MCF 10A (cell line): ENCODE measurements around the gene DDI1. TPM values are rescaled to one million over a fixed set of nuclear protein-coding genes. Genes with fewer than 3 reads are reported as not detected.
"Not testable (repeated sequence)": the region's sequence is repeated elsewhere in the genome, so short reads cannot be mapped to it uniquely, and the experiment has no call there.

Experiments
- BruUV-seq: library from RNA; stranded (reverse); fragments of 400-500 nt; replicated peaks from 2 replicates; lab custom pipeline; 2021; lab: Mats Ljungman, UMichigan
- CTCF ChIA-PET: fragments of 300-600 bp; sonication (Branson Sonifier 250); formaldehyde crosslinking; extraction: SDS; loops from one replicate; lab custom pipeline; 2021; ENCODE audit warnings: antibody characterized with exemption, inconsistent platforms; lab: Yijun Ruan, JAX
- POLR2A ChIA-PET: fragments of 300-600, 350-650 bp; sonication (Branson Sonifier 250); formaldehyde crosslinking; extraction: SDS; loops from one replicate; lab custom pipeline; 2020; ENCODE audit warnings: antibody characterized with exemption, inconsistent platforms; lab: Yijun Ruan, JAX
- DNase-seq: peaks from one replicate; pipeline ENCODE4 v3.0.0-alpha.2; 2018; ENCODE audit not compliant: unreplicated experiment
- H3K27ac Mint-ChIP-seq: one replicate; pipeline ENCODE4 v1.8.0; 2022; ENCODE audit warnings: mild to moderate bottlenecking, low read depth, mixed read lengths; ENCODE audit not compliant: unreplicated experiment
- H3K27me3 Mint-ChIP-seq: one replicate; pipeline ENCODE4 v1.8.0; 2022; ENCODE audit warnings: mixed read lengths; ENCODE audit not compliant: insufficient read depth, unreplicated experiment
- H3K36me3 Mint-ChIP-seq: one replicate; pipeline ENCODE4 v1.8.0; 2022; ENCODE audit warnings: mild to moderate bottlenecking, moderate library complexity, mixed read lengths; ENCODE audit not compliant: insufficient read depth, unreplicated experiment
- H3K4me1 Mint-ChIP-seq: one replicate; pipeline ENCODE4 v1.8.0; 2022; ENCODE audit warnings: mixed read lengths; ENCODE audit not compliant: insufficient read depth, unreplicated experiment
- H3K4me3 Mint-ChIP-seq: one replicate; pipeline ENCODE4 v1.8.0; 2022; ENCODE audit warnings: mild to moderate bottlenecking, moderate library complexity, mixed read lengths; ENCODE audit not compliant: unreplicated experiment
- H3K9me3 Mint-ChIP-seq: one replicate; pipeline ENCODE4 v1.8.0; 2022; ENCODE audit warnings: mixed read lengths; ENCODE audit not compliant: unreplicated experiment
- intact Hi-C: fragments of 100-400 bp; cut with micrococcal nuclease; formaldehyde crosslinking; loops from 2 replicates; pipeline ENCODE4 v1.14.1; 2022
- total RNA-seq: library from RNA; stranded (reverse); gene quantifications from 2 replicates; pipeline ENCODE4 v1.2.3, GENCODE V29; 2022
- TF ChIP-seq, protein P1 (sequence below): fragments of 200-600 bp; IDR thresholded peaks from one replicate; pipeline ENCODE4 v1.8.0; 2022; ENCODE audit warnings: antibody characterized with exemption, mild to moderate bottlenecking; ENCODE audit not compliant: unreplicated experiment

The DDI1 gene
- total RNA-seq, 1 experiment from 2014 or later = not detected

DNA sequence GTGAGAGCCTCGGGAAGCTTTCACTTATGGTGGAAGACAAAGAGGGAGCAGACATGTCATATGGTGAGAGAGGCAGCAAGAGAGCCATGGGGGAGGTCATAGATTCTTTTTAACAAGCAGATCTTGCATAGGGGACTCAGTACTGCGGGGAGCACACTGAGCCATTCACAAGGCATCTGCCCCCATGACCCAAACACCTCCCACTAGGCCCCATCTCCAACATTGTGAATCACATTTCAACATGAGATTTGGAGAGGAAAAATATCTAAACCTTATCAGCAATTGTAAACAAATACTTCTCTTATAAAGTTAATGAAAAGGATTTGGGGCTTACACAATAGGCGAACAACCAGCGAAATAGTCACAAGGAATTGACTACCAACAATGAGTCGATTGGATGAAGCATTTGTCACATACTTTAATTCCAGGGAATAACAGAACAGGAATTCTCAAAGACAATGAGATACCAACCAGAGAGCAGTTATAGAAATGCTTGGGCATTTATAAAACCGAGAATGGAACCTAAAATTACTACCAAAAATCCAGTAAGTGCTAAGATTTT is 7.3 kb downstream of the DDI1 start:
- intact Hi-C loops = no loop called here
- Mint-ChIP-seq H3K27ac (no peak overlapping the region), H3K4me1 (no peaks in the 10 kb centered on the region), H3K9me3 (no peaks in the 10 kb centered on the region), H3K36me3 (no peaks in the 10 kb centered on the region), H3K27me3 (no peaks in the 10 kb centered on the region), H3K4me3 (no peak overlapping the region)
- POLR2A ChIA-PET = interaction anchor here (0.7 to 2.5 kb wide), 2 partner anchors 10 to 376 kb away, joined by 3 to 9 read pairs; no protein-coding TSS in a partner anchor
- DNase-seq = no peak
- TF ChIP-seq, protein P1, sequence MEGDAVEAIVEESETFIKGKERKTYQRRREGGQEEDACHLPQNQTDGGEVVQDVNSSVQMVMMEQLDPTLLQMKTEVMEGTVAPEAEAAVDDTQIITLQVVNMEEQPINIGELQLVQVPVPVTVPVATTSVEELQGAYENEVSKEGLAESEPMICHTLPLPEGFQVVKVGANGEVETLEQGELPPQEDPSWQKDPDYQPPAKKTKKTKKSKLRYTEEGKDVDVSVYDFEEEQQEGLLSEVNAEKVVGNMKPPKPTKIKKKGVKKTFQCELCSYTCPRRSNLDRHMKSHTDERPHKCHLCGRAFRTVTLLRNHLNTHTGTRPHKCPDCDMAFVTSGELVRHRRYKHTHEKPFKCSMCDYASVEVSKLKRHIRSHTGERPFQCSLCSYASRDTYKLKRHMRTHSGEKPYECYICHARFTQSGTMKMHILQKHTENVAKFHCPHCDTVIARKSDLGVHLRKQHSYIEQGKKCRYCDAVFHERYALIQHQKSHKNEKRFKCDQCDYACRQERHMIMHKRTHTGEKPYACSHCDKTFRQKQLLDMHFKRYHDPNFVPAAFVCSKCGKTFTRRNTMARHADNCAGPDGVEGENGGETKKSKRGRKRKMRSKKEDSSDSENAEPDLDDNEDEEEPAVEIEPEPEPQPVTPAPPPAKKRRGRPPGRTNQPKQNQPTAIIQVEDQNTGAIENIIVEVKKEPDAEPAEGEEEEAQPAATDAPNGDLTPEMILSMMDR = no peak
- BruUV-seq = no TSS peak
- CTCF ChIA-PET = interaction anchor here (0.6 to 0.8 kb wide), 2 partner anchors 23 to 106 kb away, joined by 3 to 5 read pairs; no protein-coding TSS in a partner anchor

DNA sequence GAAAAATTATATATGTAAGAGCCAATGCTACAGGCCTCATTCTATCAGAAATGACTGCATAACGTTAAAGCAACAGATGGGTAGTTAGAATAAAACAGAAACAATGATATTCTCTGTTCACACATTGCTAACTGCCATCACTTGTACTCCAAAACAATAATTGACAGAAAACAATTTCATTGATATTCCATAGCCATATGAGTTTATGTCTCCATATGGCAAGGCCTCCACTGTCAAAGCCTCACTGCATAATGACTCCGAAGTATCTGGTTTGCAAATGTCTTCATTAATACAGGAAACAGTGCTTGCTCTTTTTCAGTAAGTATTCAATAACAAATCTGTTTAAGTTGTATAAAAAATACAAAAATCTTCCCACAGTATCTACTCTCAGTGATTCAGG is 9.9 kb downstream of the DDI1 start:
- TF ChIP-seq, protein P1 = no peak
- no TSS peak for BruUV-seq
- Mint-ChIP-seq H3K4me3 (no peak overlapping the region), H3K27me3 (no peaks in the 10 kb centered on the region), H3K9me3 (no peaks in the 10 kb centered on the region), H3K27ac (no peak overlapping the region), H3K4me1 (no peaks in the 10 kb centered on the region), H3K36me3 (no peaks in the 10 kb centered on the region)
- ChIA-PET POLR2A (no interaction called here), CTCF (no interaction called here)
- intact Hi-C loops = no loop called here
- no peak for DNase-seq

DNA sequence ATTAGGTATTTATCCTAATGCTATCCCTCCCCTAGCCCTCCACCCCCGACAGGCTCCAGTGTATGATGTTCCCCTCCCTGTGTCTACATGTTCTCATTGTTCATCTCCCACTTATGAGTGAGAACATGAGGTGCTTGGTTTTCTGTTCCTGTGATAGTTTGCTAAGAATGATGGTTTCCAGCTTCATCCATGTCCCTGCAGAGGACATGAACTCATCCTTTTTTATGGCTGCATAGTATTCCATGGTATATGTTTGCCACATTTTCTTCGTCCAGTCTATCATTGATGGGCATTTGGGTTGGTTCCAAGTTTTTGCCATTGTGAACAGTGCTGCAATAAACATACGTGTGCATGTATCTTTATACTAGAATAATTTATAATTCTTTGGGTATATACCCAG is 10.4 kb downstream of the DDI1 start:
- H3K27me3 Mint-ChIP-seq, DNase-seq, CTCF ChIA-PET, H3K4me3 Mint-ChIP-seq, H3K9me3 Mint-ChIP-seq, BruUV-seq, H3K27ac Mint-ChIP-seq, intact Hi-C loops, POLR2A ChIA-PET, H3K36me3 Mint-ChIP-seq, H3K4me1 Mint-ChIP-seq: not testable (repeated sequence)

- no peak for DNase-seq
- Mint-ChIP-seq H3K9me3 (no peaks in the 10 kb centered on the region), H3K4me1 (peaks cover 6% of the 10 kb centered on the region), H3K27ac (no peak overlapping the region), H3K27me3 (no peaks in the 10 kb centered on the region), H3K4me3 (no peak overlapping the region), H3K36me3 (no peaks in the 10 kb centered on the region)
- CTCF ChIA-PET = no interaction called here
- TF ChIP-seq, protein P1 = no peak
- BruUV-seq = no TSS peak
- POLR2A ChIA-PET = interaction anchor here (1.2 kb wide), 1 partner anchor 12 kb away, joined by 3 read pairs; no protein-coding TSS in a partner anchor
- intact Hi-C loops = no loop called here
These were observed 12.7 kb downstream of the DDI1 start for GRCh38 chr11:104049116-104049515.
